ENCODE results near the gene NHSL2. TPM values are rescaled to one million over a fixed set of nuclear protein-coding genes. Genes with fewer than 3 reads are reported as not detected.
A peak's percentile ranks its signal among the peaks of the same experiment; 100 is the strongest.
"Not testable (repeated sequence)": the region's sequence is repeated elsewhere in the genome, so short reads cannot be mapped to it uniquely, and the experiment has no call there.

Gene NHSL2
- total RNA-seq, 1 experiment from 2014 or later, result 0.02 TPM

- no peak overlapping the region for H3K4me3 ChIP-seq
- DNase-seq, result no peak
- H3K36me3 ChIP-seq, result no peaks in the 10 kb centered on the region
- H3K27ac ChIP-seq, result no peak overlapping the region
- no peaks in the 10 kb centered on the region for H3K9me3 ChIP-seq (replicated peaks)
- no peaks in the 10 kb centered on the region for H3K27me3 ChIP-seq
- H3K4me1 ChIP-seq, result no peaks in the 10 kb centered on the region
Measured at GRCh38 chrX:71944369-71944768, 33.7 kb downstream of the NHSL2 start.

- no peaks in the 10 kb centered on the region for H3K27me3 ChIP-seq
- H3K36me3 ChIP-seq, result no peaks in the 10 kb centered on the region
- DNase-seq, result no peak
- H3K4me3 ChIP-seq, result no peak overlapping the region
- no peaks in the 10 kb centered on the region for H3K9me3 ChIP-seq (replicated peaks)
- H3K27ac ChIP-seq, result no peak overlapping the region
- no peaks in the 10 kb centered on the region for H3K4me1 ChIP-seq
Measured at GRCh38 chrX:71945237-71945805, 34.7 kb downstream of the NHSL2 start.

GRCh38 chrX:71949363-71949762 lies 38.7 kb downstream of the NHSL2 start:
- Histone ChIP-seq H3K4me3 (no peak overlapping the region), H3K36me3 (no peaks in the 10 kb centered on the region), H3K9me3 (replicated peaks) (no peaks in the 10 kb centered on the region), H3K27ac (no peak overlapping the region), H3K27me3 (no peaks in the 10 kb centered on the region), H3K4me1 (no peaks in the 10 kb centered on the region)
- DNase-seq, result no peak

GRCh38 chrX:71949844-71950445 lies 39.3 kb downstream of the NHSL2 start:
- Histone ChIP-seq H3K36me3 (no peaks in the 10 kb centered on the region), H3K4me3 (no peak overlapping the region), H3K27ac (no peak overlapping the region), H3K27me3 (no peaks in the 10 kb centered on the region), H3K4me1 (no peaks in the 10 kb centered on the region), H3K9me3 (replicated peaks) (no peaks in the 10 kb centered on the region)
- no peak for DNase-seq

- DNase-seq, result no peak
- Histone ChIP-seq H3K27ac (no peak overlapping the region), H3K27me3 (no peaks in the 10 kb centered on the region), H3K4me3 (no peak overlapping the region), H3K36me3 (no peaks in the 10 kb centered on the region), H3K9me3 (replicated peaks) (no peaks in the 10 kb centered on the region), H3K4me1 (no peaks in the 10 kb centered on the region)
Measured at GRCh38 chrX:71953391-71953790, 42.7 kb downstream of the NHSL2 start.

- Histone ChIP-seq H3K36me3 (no peaks in the 10 kb centered on the region), H3K27ac (no peak overlapping the region), H3K4me1 (no peaks in the 10 kb centered on the region), H3K4me3 (no peak overlapping the region), H3K27me3 (no peaks in the 10 kb centered on the region), H3K9me3 (replicated peaks) (no peaks in the 10 kb centered on the region)
- no peak for DNase-seq
Measured at GRCh38 chrX:71953946-71954345, 43.3 kb downstream of the NHSL2 start.

- H3K4me3 ChIP-seq, result no peak overlapping the region
- no peaks in the 10 kb centered on the region for H3K36me3 ChIP-seq
- no peaks in the 10 kb centered on the region for H3K27me3 ChIP-seq
- H3K9me3 ChIP-seq (replicated peaks), result no peaks in the 10 kb centered on the region
- no peak overlapping the region for H3K27ac ChIP-seq
- H3K4me1 ChIP-seq, result no peaks in the 10 kb centered on the region
- DNase-seq, result no peak
Measured at GRCh38 chrX:71954458-71954857, 43.8 kb downstream of the NHSL2 start.

GRCh38 chrX:71955530-71956120 lies 45.0 kb downstream of the NHSL2 start:
- Histone ChIP-seq H3K4me3 (no peak overlapping the region), H3K27me3 (no peaks in the 10 kb centered on the region), H3K9me3 (replicated peaks) (no peaks in the 10 kb centered on the region), H3K36me3 (no peaks in the 10 kb centered on the region), H3K27ac (no peak overlapping the region), H3K4me1 (no peaks in the 10 kb centered on the region)
- DNase-seq, result no peak

- Histone ChIP-seq H3K36me3 (no peaks in the 10 kb centered on the region), H3K4me1 (no peaks in the 10 kb centered on the region), H3K9me3 (replicated peaks) (no peaks in the 10 kb centered on the region), H3K4me3 (no peak overlapping the region), H3K27ac (no peak overlapping the region), H3K27me3 (no peaks in the 10 kb centered on the region)
- DNase-seq, result no peak
Measured at GRCh38 chrX:71958281-71958675, 47.6 kb downstream of the NHSL2 start.

GRCh38 chrX:71964184-71964583 lies 53.5 kb downstream of the NHSL2 start:
- not testable (repeated sequence) for H3K36me3 ChIP-seq; H3K27ac ChIP-seq; H3K9me3 ChIP-seq (replicated peaks); DNase-seq; H3K27me3 ChIP-seq; H3K4me3 ChIP-seq; H3K4me1 ChIP-seq

GRCh38 chrX:71974916-71975315 lies 64.3 kb downstream of the NHSL2 start:
- 0 out of 2 replicates have a peak, but pooled peaks cover 3% of the 10 kb centered on the region for H3K4me1 ChIP-seq
- H3K27ac ChIP-seq, result no peak overlapping the region
- DNase-seq, result no peak
- H3K27me3 ChIP-seq, result no peaks in the 10 kb centered on the region
- H3K36me3 ChIP-seq, result no peaks in the 10 kb centered on the region
- H3K9me3 ChIP-seq (replicated peaks), result no peaks in the 10 kb centered on the region
- H3K4me3 ChIP-seq, result no peak overlapping the region

- Histone ChIP-seq H3K4me3 (no peak overlapping the region), H3K27me3 (no peaks in the 10 kb centered on the region)
Measured at GRCh38 chrX:71976753-71977152, 66.1 kb downstream of the NHSL2 start.

GRCh38 chrX:71978164-71978563 lies 67.5 kb downstream of the NHSL2 start:
- Histone ChIP-seq H3K27ac (no peak overlapping the region), H3K27me3 (no peaks in the 10 kb centered on the region), H3K4me3 (no peak overlapping the region), H3K9me3 (replicated peaks) (no peaks in the 10 kb centered on the region), H3K36me3 (no peaks in the 10 kb centered on the region), H3K4me1 (0 out of 2 replicates have a peak, but pooled peaks cover 3% of the 10 kb centered on the region)
- no peak for DNase-seq

More at GRCh38 chrX:71976753-71977152, 66.1 kb downstream of the NHSL2 start:
- Histone ChIP-seq H3K27ac (no peak overlapping the region), H3K9me3 (replicated peaks) (no peaks in the 10 kb centered on the region), H3K36me3 (no peaks in the 10 kb centered on the region), H3K4me1 (0 out of 2 replicates have a peak, but pooled peaks cover 3% of the 10 kb centered on the region)
- DNase-seq, result peak; percentile 29 to 64

- Histone ChIP-seq H3K4me1 (no peaks in the 10 kb centered on the region), H3K27me3 (no peaks in the 10 kb centered on the region), H3K4me3 (no peak overlapping the region), H3K9me3 (replicated peaks) (no peaks in the 10 kb centered on the region; the same call in 1 of the 2 replicates), H3K36me3 (no peaks in the 10 kb centered on the region), H3K27ac (no peak overlapping the region)
- DNase-seq, result no peak
Measured at GRCh38 chrX:71989768-71990426, 79.3 kb downstream of the NHSL2 start.

- no peaks in the 10 kb centered on the region for H3K36me3 ChIP-seq
- H3K4me1 ChIP-seq, result peaks cover 3% of the 10 kb centered on the region; the same call in 1 of the 2 replicates
- H3K9me3 ChIP-seq (replicated peaks), result no peaks in the 10 kb centered on the region; the same call in 1 of the 2 replicates
- no peak overlapping the region for H3K27ac ChIP-seq
- no peaks in the 10 kb centered on the region for H3K27me3 ChIP-seq
- no peak for DNase-seq
- no peak overlapping the region for H3K4me3 ChIP-seq
Measured at GRCh38 chrX:71990518-71990917, 79.9 kb downstream of the NHSL2 start.
